GM12875 (cell line): ENCODE measurements around the gene ATP9A.

Source experiments
- H3K4me3 ChIP-seq: one replicate; pipeline ENCODE4 v1.5.1; 2011; ENCODE audit warnings: low read depth, low read length, control low read depth
- TF ChIP-seq, protein P1 (sequence below): IDR thresholded peaks from 2 replicates; pipeline ENCODE4 v1.5.1; 2011; ENCODE audit warnings: low read depth, mild to moderate bottlenecking, control low read depth, inconsistent platforms, low read length, moderate library complexity, borderline replicate concordance; ENCODE audit not compliant: insufficient read depth

ATP9A gene

DNA sequence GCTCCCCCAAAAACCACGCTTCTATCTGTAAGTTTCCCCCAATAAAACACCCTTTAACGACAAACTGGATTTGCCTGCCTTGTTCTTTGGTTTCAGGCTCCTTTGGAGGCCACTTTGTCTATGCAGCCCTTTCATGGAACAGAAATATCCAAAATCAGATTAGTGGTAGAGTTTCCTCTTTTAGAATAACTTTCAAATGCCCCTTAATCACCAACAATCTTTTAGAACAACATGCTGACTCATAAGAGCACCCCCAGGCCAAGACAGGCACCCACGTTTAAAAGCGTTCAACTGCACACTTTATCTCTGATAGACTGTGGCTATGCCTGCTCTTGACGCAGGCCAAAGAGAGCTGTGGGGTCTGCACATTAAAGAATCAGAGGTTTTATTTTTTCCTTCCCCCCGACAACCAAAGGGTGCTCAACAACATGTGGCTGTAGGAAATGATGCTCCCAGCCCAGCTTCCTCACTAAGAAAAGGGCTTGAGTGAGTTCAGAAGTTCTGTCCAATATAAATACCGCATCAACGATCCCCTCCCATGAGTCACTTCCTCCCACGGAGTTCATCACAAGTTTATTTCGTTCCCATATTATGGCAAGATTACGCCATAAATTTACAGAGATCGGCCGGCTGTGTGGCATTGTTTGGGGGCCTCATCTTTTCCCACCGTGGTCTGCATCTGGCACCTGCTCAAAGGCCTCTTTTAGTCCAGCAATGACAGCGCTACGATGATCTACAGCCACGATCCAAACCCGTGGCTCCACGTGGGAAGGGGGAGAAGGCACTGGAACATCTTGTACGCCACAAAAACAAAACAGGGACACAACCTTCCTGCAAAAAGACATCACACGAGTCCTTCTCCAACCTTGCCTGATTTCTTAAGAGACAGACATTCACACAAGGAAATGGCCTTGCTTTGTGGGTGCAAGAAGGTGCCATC is 136.9 kb downstream of the ATP9A start:
- H3K4me3 ChIP-seq: no peak overlapping the region
- TF ChIP-seq, protein P1, sequence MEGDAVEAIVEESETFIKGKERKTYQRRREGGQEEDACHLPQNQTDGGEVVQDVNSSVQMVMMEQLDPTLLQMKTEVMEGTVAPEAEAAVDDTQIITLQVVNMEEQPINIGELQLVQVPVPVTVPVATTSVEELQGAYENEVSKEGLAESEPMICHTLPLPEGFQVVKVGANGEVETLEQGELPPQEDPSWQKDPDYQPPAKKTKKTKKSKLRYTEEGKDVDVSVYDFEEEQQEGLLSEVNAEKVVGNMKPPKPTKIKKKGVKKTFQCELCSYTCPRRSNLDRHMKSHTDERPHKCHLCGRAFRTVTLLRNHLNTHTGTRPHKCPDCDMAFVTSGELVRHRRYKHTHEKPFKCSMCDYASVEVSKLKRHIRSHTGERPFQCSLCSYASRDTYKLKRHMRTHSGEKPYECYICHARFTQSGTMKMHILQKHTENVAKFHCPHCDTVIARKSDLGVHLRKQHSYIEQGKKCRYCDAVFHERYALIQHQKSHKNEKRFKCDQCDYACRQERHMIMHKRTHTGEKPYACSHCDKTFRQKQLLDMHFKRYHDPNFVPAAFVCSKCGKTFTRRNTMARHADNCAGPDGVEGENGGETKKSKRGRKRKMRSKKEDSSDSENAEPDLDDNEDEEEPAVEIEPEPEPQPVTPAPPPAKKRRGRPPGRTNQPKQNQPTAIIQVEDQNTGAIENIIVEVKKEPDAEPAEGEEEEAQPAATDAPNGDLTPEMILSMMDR: no peak

DNA sequence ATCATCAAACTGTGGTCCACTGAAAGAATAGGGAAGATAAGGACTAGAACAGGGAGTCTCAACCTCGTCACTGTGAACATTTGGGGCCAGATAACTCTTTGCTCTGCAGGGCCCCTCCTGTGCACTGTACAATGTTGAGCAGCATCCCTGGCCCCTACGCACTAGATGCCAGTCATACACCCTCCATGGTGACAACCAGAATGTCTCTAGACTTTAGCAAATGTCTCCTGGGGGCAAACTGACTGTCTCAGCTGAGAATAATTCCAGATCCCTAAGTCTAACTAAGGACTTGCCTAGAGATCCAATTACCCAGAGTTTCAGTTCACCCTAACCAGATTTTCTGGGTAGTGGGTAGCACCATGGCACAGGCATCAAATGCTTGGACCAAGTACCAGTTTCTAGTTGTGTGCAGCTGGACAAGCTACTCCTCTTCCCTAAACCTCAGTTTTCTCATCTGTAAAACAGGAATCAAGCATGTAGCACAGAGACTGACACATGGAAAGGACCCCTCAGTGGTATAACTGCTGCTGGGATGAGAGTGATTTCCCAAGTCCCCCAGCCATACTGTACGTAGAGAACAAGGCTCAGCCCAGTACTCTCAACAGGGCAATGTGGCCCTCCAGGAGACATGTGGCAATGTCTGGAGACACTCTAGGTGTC is 138.7 kb downstream of the ATP9A start:
- TF ChIP-seq, protein P1: no peak
- H3K4me3 ChIP-seq: no peak overlapping the region

DNA sequence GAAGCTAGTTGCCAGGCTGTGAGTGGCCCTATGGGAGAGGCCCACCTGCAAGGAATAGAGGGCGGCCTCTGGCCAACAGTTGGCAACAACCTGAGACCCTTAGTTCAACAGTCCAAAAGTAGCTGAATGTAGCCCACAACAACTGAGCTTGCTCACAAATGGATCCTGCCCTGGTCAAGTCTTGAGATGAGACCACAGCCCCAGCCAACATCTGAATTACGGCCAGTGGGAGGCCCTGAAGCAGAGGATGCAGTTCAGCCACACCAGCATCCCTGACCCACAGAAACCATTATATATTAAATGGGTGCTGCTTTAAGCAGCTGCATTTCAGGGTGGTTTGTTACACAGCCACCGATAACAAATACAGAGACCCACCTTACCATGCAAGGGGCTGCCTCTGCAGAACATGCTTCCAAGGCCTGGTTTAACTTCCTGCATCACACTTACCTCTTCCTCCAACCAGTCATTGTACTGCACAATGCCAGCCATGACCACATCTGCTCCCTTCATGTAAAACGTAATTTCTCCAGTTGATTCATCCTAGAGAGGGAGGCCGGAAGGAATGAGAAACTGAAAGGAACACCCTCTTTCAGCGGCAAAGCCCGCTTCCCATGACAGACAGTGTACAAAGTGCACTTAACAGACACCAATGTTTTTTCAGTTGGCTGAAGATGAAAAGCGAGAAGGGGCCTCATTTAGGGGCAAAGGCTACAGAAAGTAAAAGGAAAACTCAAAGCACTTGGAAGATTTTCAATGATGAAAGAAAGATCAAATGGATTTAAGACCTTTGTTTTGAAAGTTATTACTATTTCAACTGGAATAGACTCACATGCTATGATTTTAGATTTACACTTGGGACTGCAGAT is 139.4 kb downstream of the ATP9A start:
- TF ChIP-seq, protein P1: no peak
- H3K4me3 ChIP-seq: no peak overlapping the region

DNA sequence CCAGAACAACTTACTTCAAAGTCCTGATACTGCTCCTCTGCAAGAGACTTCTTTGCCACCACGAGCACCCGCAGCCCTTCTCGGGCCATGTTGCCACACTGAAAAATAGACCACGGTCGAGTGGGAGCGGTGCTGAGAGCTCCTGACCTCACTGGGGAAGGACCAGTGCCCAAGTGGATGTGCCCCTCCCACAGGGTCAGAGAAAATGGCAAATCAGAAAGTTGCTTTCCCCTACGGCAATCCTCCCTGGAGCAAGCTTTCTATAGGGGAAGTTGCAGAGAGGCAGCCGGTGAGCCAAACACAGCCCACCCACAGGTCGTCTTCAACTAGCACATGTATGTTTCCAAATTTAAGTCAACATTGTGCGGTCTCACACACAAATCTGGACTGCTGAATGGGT is 140.6 kb downstream of the ATP9A start:
- TF ChIP-seq, protein P1: no peak
- H3K4me3 ChIP-seq: no peak overlapping the region

DNA sequence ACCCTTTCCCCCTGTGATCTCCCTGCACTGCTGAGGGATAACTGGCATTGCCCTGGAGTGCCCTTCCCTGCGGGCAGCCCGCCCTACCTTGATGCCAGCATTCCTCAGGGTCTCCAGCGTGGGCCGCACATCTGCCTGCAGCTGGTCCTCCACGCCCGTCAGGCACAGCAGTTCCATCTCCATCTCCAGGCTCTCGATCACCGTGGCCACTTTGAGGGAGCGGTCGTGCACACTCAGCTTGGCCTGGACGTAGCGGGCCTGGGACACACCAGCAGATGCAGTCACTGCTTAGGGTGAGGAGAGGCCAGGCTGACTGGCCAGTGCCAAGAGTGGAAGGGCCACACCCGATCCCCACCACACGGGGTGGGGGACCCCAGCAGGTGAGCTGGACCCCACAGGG is 143.1 kb downstream of the ATP9A start:
- TF ChIP-seq, protein P1: no peak
- H3K4me3 ChIP-seq: no peak overlapping the region

DNA sequence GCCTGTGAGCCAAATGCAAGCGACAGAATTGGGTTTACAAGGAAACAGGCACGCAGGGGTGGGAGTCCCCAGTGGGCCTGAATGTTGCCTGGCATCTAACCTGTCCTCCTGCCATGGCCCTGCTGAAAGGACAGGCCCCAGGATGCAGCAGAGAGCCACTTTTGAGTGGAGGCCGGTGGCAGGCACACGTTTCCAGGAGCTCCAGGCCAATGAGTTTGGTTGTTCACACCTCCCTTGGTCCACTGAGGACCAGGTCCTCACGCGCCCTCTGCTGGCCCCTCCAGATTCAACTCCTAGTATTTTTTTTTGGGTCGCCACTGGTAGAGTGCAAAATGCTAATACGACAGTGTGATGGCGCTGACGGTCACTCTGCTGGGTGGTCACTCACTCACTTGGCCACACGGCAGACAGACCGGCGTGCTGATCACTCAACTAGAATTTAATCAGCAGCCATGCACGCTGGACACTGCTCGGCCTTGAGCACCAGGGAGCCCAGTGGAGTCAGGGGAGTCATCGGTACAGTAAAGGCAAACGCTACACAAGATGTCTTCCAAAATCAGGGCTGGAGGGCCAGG is 143.9 kb downstream of the ATP9A start:
- TF ChIP-seq, protein P1: peak; percentile 77
- no peak overlapping the region for H3K4me3 ChIP-seq
